HCT116 (cell line): ENCODE data around the gene NCBP1. TPM values are rescaled to one million over a fixed set of nuclear protein-coding genes. Genes with fewer than 3 reads are reported as not detected.
"Not testable (repeated sequence)": the region's sequence is repeated elsewhere in the genome, so short reads cannot be mapped to it uniquely, and the experiment has no call there.

ENCODE experiments used
- ATAC-seq: fragments of 200-7000 bp; cut with Tn5 transposase; 2 replicates; pipeline ENCODE4 v1.9.1; 2020; ENCODE audit warnings: mild to moderate bottlenecking, moderate library complexity
- BruUV-seq: library from RNA; stranded (reverse); fragments of 400-500 nt; replicated peaks from 2 replicates; lab custom pipeline; 2021; lab: Mats Ljungman, UMichigan
- CTCF ChIA-PET: fragments of 300-600 bp; sonication (Branson Sonifier 250); formaldehyde crosslinking; loops from one replicate; lab custom pipeline; 2021; ENCODE audit warnings: antibody characterized with exemption; lab: Charles Lee
- POLR2A ChIA-PET: fragments of 300-600, 350-600 bp; sonication (Branson Sonifier 250); formaldehyde crosslinking; loops from one replicate; lab custom pipeline; 2021; ENCODE audit warnings: antibody characterized with exemption; lab: Charles Lee
- RAD21 ChIA-PET, 2 experiments: fragments of 300-600 bp; sonication (Branson Sonifier 250); formaldehyde crosslinking; loops; one replicate each; lab custom pipeline; 2023; ENCODE audit warnings: low total read pairs in 2 of 2; ENCODE audit not compliant: uncharacterized antibody in 2 of 2, unreplicated experiment in 2 of 2, low non-redundant PET in 1 of 2; lab: Charles Lee
- DNase-seq: peaks from one replicate; pipeline ENCODE4 v3.0.0-alpha.2; 2010; ENCODE audit warnings: low read depth, low spot score
- H2AFZ ChIP-seq: fragments of 200-600 bp; shearing (Covaris generic), sonication (generic); 2 replicates; pipeline ENCODE4 v1.6.1; 2017; ENCODE audit warnings: low read depth, mixed run types, mixed read lengths, antibody characterized with exemption, low read length; ENCODE audit not compliant: poor library complexity, severe bottlenecking
- H3K27ac ChIP-seq: 2 replicates; pipeline ENCODE4 v1.5.1; 2012; ENCODE audit warnings: low read depth, low read length
- H3K27me3 ChIP-seq: fragments of 200-600 bp; sonication (generic); 2 replicates; pipeline ENCODE4 v1.6.1; 2016; ENCODE audit warnings: mixed run types, low read length, mixed read lengths; ENCODE audit not compliant: insufficient read depth
- H3K36me3 ChIP-seq, 2 experiments: fragments of 200-500 bp in 1 of 2; fragments of 200-600 bp in 1 of 2; sonication (Bioruptor generic) in 1 of 2; sonication (generic) in 1 of 2; 2 replicates each; pipeline versions ENCODE4 v1.5.1 to v1.6.1; 2014 to 2016; ENCODE audit warnings: low read length in 2 of 2, inconsistent platforms in 1 of 2, mixed read lengths in 1 of 2, mixed run types in 1 of 2; ENCODE audit not compliant: insufficient read depth in 2 of 2, control insufficient read depth in 1 of 2
- H3K4me1 ChIP-seq, 2 experiments: fragments of 200-600 bp in 1 of 2; sonication (generic) in 1 of 2; 2 replicates each; pipeline versions ENCODE4 v1.5.1 to v1.6.1; 2012 to 2017; ENCODE audit warnings: low read length in 2 of 2, inconsistent platforms in 1 of 2, mild to moderate bottlenecking in 1 of 2, mixed read lengths in 1 of 2, mixed run types in 1 of 2, moderate library complexity in 1 of 2; ENCODE audit not compliant: insufficient read depth in 2 of 2, control insufficient read depth in 1 of 2
- H3K4me2 ChIP-seq: fragments of 200-600 bp; sonication (generic); 2 replicates; pipeline ENCODE4 v1.6.1; 2017; ENCODE audit warnings: mixed run types, low read length, mixed read lengths
- H3K4me3 ChIP-seq, 2 experiments: fragments of 200-600 bp in 1 of 2; sonication (generic) in 1 of 2; replicated peaks in 1 of 2; 2 replicates each; pipeline ENCODE4 v1.5.1; 2011 to 2016; ENCODE audit warnings: low read length in 2 of 2, control low read depth in 1 of 2, low read depth in 1 of 2, mild to moderate bottlenecking in 1 of 2, mixed read lengths in 1 of 2, mixed run types in 1 of 2
- H3K79me2 ChIP-seq: fragments of 200-600 bp; sonication (generic); 2 replicates; pipeline ENCODE4 v1.6.1; 2017; ENCODE audit warnings: mild to moderate bottlenecking, mixed run types, low read length, moderate library complexity, mixed read lengths; ENCODE audit not compliant: insufficient read depth
- H3K9ac ChIP-seq: fragments of 200-600 bp; sonication (generic); 2 replicates; pipeline ENCODE4 v1.6.1; 2016; ENCODE audit warnings: low read length, mixed read lengths
- H3K9me2 ChIP-seq: fragments of 200-600 bp; sonication (generic), shearing (Covaris generic); 2 replicates; pipeline ENCODE4 v1.6.1; 2017; ENCODE audit warnings: mixed run types, mild to moderate bottlenecking, moderate library complexity; ENCODE audit not compliant: insufficient read depth
- H3K9me3 ChIP-seq, 2 experiments: fragments of 200-500 bp in 1 of 2; fragments of 200-600 bp in 1 of 2; sonication (Bioruptor generic) in 1 of 2; sonication (generic) in 1 of 2; 2 replicates each; pipeline ENCODE4 v1.6.1; 2014 to 2017; ENCODE audit warnings: low read length in 2 of 2, mixed read lengths in 2 of 2, inconsistent platforms in 1 of 2, low read depth in 1 of 2, mild to moderate bottlenecking in 1 of 2, mixed run types in 1 of 2, moderate library complexity in 1 of 2; ENCODE audit not compliant: control insufficient read depth in 1 of 2, insufficient read depth in 1 of 2
- H4K20me1 ChIP-seq: fragments of 200-600 bp; sonication (generic), shearing (Covaris generic); 2 replicates; pipeline ENCODE4 v1.6.1; 2017; ENCODE audit warnings: mixed run types, mild to moderate bottlenecking, moderate library complexity; ENCODE audit not compliant: insufficient read depth
- CBX3 ChIP-seq: IDR thresholded peaks from 2 replicates; pipeline ENCODE4 v1.6.1; 2012; ENCODE audit warnings: low read depth
- EGR1 ChIP-seq: IDR thresholded peaks from 2 replicates; pipeline ENCODE4 v1.6.1; 2012; ENCODE audit warnings: low read depth
- JUND ChIP-seq: IDR thresholded peaks from 2 replicates; pipeline ENCODE4 v1.6.1; 2012
- MAX ChIP-seq: IDR thresholded peaks from 2 replicates; pipeline ENCODE4 v1.6.1; 2012
- RAD21 ChIP-seq: IDR thresholded peaks from 2 replicates; pipeline ENCODE4 v1.6.1; 2012; ENCODE audit warnings: low read depth, mild to moderate bottlenecking
- SRF ChIP-seq: IDR thresholded peaks from 2 replicates; pipeline ENCODE4 v1.6.1; 2012; ENCODE audit warnings: low read depth
- TCF7L2 ChIP-seq: IDR thresholded peaks from 2 replicates; pipeline ENCODE4 v1.7.0; 2011; ENCODE audit warnings: borderline replicate concordance, inconsistent platforms; ENCODE audit not compliant: insufficient read depth, insufficient read length; ENCODE audit errors: extremely low read depth
- ZBTB33 ChIP-seq: IDR thresholded peaks from 2 replicates; pipeline ENCODE4 v1.6.1; 2011; ENCODE audit warnings: mild to moderate bottlenecking, low read length, moderate library complexity; ENCODE audit not compliant: insufficient replicate concordance; ENCODE audit errors: extremely low read depth
- ZNF274 ChIP-seq: fragments of 200-500 bp; sonication (Bioruptor generic); IDR thresholded peaks from 2 replicates; pipeline ENCODE4 v1.6.1; 2014; ENCODE audit warnings: mild to moderate bottlenecking, low read depth, low read length, inconsistent platforms
- intact Hi-C: fragments of 100-400 bp; cut with micrococcal nuclease; formaldehyde crosslinking; loops from 2 replicates; pipeline ENCODE4 v1.10.0; 2022
- total RNA-seq: library from RNA; stranded (reverse); gene quantifications from one replicate; pipeline ENCODE4 v1.2.1, GENCODE V29; 2021; ENCODE audit not compliant: unreplicated experiment

The NCBP1 gene
- total RNA-seq, 1 experiment from 2014 or later: 32.9 TPM

GRCh38 chr9:97584778-97585177 lies 48.8 kb upstream of the NCBP1 start:
- RAD21 ChIA-PET, H2AFZ ChIP-seq, H3K27me3 ChIP-seq, H3K4me3 ChIP-seq, intact Hi-C loops, H3K9me3 ChIP-seq, POLR2A ChIA-PET, H3K9ac ChIP-seq, DNase-seq, H3K9me2 ChIP-seq, BruUV-seq, H3K4me1 ChIP-seq, H3K27ac ChIP-seq, H3K36me3 ChIP-seq, H3K79me2 ChIP-seq, H3K4me2 ChIP-seq, H4K20me1 ChIP-seq, CTCF ChIA-PET, ATAC-seq: not testable (repeated sequence)

DNA sequence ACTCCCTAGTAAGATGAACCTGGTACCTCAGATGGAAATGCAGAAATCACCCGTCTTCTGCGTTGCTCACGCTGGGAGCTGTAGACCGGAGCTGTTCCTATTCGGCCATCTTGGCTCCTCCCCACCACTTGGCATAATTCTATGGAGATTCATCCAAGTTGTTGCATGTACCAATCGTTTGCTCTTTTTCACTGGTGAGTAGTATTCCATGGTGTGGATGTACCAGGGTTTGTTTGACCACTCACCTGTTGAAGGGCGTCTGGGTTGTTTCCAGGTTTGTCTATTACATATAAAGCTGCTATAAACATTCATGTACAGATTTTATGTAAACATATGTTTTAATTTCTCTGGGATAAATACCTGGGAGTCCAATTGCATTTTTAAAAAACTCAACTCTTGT lies 46.7 kb upstream of the NCBP1 start:
- CTCF ChIA-PET, RAD21 ChIA-PET: not testable (repeated sequence)

DNA sequence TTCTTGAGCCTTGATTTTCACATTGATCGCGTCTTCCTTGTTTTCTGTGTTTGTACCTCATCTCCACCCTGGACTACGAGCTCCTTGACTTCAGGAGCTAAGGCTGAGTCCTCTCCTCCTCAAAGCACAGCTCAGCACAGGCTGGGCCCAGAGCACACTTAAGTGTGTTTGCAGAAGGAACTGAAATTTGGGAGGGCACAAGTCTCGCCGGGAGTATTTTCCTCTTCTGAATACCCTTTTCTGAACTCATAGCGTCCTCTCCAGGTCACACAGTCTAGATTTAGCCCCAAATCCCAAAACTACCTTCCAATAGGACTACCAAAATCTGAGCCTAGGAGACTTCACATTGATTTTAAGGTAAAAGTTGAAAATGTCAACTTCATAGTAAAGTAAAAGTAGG lies 42.1 kb upstream of the NCBP1 start:
- CTCF ChIA-PET: no interaction called here

More for the DNA sequence above, 46.7 kb upstream of the NCBP1 start:
- H3K4me1 ChIP-seq, H3K9me2 ChIP-seq, H3K9ac ChIP-seq, ATAC-seq, H3K79me2 ChIP-seq, H2AFZ ChIP-seq, H3K27me3 ChIP-seq, intact Hi-C loops, BruUV-seq, POLR2A ChIA-PET, H3K9me3 ChIP-seq, H3K36me3 ChIP-seq, H4K20me1 ChIP-seq, H3K4me3 ChIP-seq, H3K27ac ChIP-seq, DNase-seq, H3K4me2 ChIP-seq: not testable (repeated sequence)

More for the DNA sequence above, 42.1 kb upstream of the NCBP1 start:
- Histone ChIP-seq H3K9me2 (no peaks in the 10 kb centered on the region), H2AFZ (no peak overlapping the region), H3K4me2 (no peak overlapping the region), H3K27me3 (no peaks in the 10 kb centered on the region), H3K79me2 (no peaks in the 10 kb centered on the region), H4K20me1 (no peaks in the 10 kb centered on the region), H3K27ac (no peak overlapping the region), H3K9ac (no peak overlapping the region), H3K4me3 (no peak overlapping the region), H3K9me3 (no peaks in the 10 kb centered on the region), H3K4me1 (no peaks in the 10 kb centered on the region), H3K36me3 (no peaks in the 10 kb centered on the region)
- intact Hi-C loops: no loop called here
- DNase-seq (no peak), ATAC-seq (no peak)
- no peak for TF ChIP-seq CBX3
- TF ChIP-seq ZBTB33: no peak
- no peak for TF ChIP-seq JUND
- TF ChIP-seq MAX: no peak
- TF ChIP-seq RAD21: no peak
- TF ChIP-seq EGR1: no peak
- no peak for TF ChIP-seq SRF
- no peak for TF ChIP-seq TCF7L2
- no peak for TF ChIP-seq ZNF274
- POLR2A ChIA-PET: no interaction called here
- no TSS peak for BruUV-seq
- RAD21 ChIA-PET: no interaction called here
